OCI-LY7 (cell line): ENCODE measurements around the gene OSCP1. TPM values are rescaled to one million over a fixed set of nuclear protein-coding genes. Genes with fewer than 3 reads are reported as not detected.
A peak's percentile ranks its signal among the peaks of the same experiment; 100 is the strongest.

Source experiments
- BruUV-seq: library from RNA; stranded (reverse); fragments of 400-500 nt; replicated peaks from 2 replicates; lab custom pipeline; 2021; lab: Mats Ljungman, UMichigan
- CTCF ChIA-PET: fragments of 300-600 bp; sonication (Branson Sonifier 250); formaldehyde crosslinking; loops from one replicate; lab custom pipeline; 2022; ENCODE audit warnings: antibody characterized with exemption; ENCODE audit not compliant: unreplicated experiment; lab: Charles Lee
- POLR2A ChIA-PET: fragments of 300-600 bp; sonication (Branson Sonifier 250); formaldehyde crosslinking; loops from one replicate; lab custom pipeline; 2022; ENCODE audit warnings: antibody characterized with exemption; lab: Charles Lee
- DNase-seq: peaks from one replicate; pipeline ENCODE4 v3.0.0-alpha.2; 2015; ENCODE audit warnings: low spot score
- H2AFZ ChIP-seq: fragments of 200-600 bp; sonication (generic), shearing (Covaris generic); 2 replicates; pipeline ENCODE4 v1.6.1; 2014; ENCODE audit warnings: mild to moderate bottlenecking, antibody characterized with exemption, low read length, moderate library complexity
- H3K27ac ChIP-seq: fragments of 200-600 bp; sonication (generic); 2 replicates; pipeline ENCODE4 v1.5.1; 2014; ENCODE audit warnings: mixed run types, low read depth, mild to moderate bottlenecking, moderate library complexity, low read length, inconsistent platforms; ENCODE audit not compliant: poor library complexity, severe bottlenecking
- H3K36me3 ChIP-seq: fragments of 200-600 bp; sonication (generic); 2 replicates; pipeline ENCODE4 v1.6.1; 2014; ENCODE audit warnings: mild to moderate bottlenecking, antibody characterized with exemption, low read length, moderate library complexity, mixed read lengths; ENCODE audit not compliant: insufficient read depth
- H3K4me1 ChIP-seq: fragments of 200-600 bp; sonication (generic); 2 replicates; pipeline ENCODE4 v1.5.1; 2014; ENCODE audit warnings: mild to moderate bottlenecking, low read length; ENCODE audit not compliant: insufficient read depth, poor library complexity, severe bottlenecking
- H3K4me2 ChIP-seq: fragments of 200-600 bp; sonication (generic); 2 replicates; pipeline ENCODE4 v1.6.1; 2014; ENCODE audit warnings: mild to moderate bottlenecking, low read length
- H3K4me3 ChIP-seq: fragments of 200-600 bp; sonication (generic); 2 replicates; pipeline ENCODE4 v1.5.1; 2014; ENCODE audit warnings: mild to moderate bottlenecking, low read depth, low read length; ENCODE audit not compliant: poor library complexity, severe bottlenecking
- H3K79me2 ChIP-seq: fragments of 200-600 bp; sonication (generic); 2 replicates; pipeline ENCODE4 v1.6.1; 2016; ENCODE audit warnings: low read depth, mild to moderate bottlenecking, low read length, moderate library complexity, mixed read lengths; ENCODE audit not compliant: insufficient read depth
- H3K9me2 ChIP-seq: fragments of 200-600 bp; sonication (generic); 2 replicates; pipeline ENCODE4 v1.6.1; 2016; ENCODE audit warnings: mild to moderate bottlenecking, low read length, mixed read lengths; ENCODE audit not compliant: insufficient read depth
- H3K9me3 ChIP-seq: fragments of 200-600 bp; sonication (generic); 2 replicates; pipeline ENCODE4 v1.6.1; 2014; ENCODE audit warnings: mild to moderate bottlenecking, mixed run types, low read length, mixed read lengths
- H4K20me1 ChIP-seq: fragments of 200-600 bp; sonication (generic); 2 replicates; pipeline ENCODE4 v1.6.1; 2014; ENCODE audit warnings: mild to moderate bottlenecking, antibody characterized with exemption, low read length, moderate library complexity, mixed read lengths; ENCODE audit not compliant: insufficient read depth
- EZH2phosphoT487 ChIP-seq: fragments of 200-600 bp; sonication (generic); IDR thresholded peaks from 2 replicates; pipeline ENCODE4 v1.6.1; 2018; ENCODE audit warnings: low read depth, borderline replicate concordance, mild to moderate bottlenecking, mixed run types, antibody characterized with exemption, low read length, moderate library complexity, mixed read lengths
- intact Hi-C: fragments of 100-400 bp; cut with micrococcal nuclease; formaldehyde crosslinking; loops from one replicate; pipeline ENCODE4 v1.10.0; 2022; ENCODE audit not compliant: unreplicated experiment
- total RNA-seq, 2 experiments: library from RNA; depleted of rRNA in 1 of 2; stranded (reverse); fragments of >200 nt in 1 of 2; shearing (Covaris generic) in 1 of 2; gene quantifications; 2 replicates each; pipeline ENCODE4 v1.2.3, GENCODE V29; 2014 to 2022
- TF ChIP-seq, protein P1 (sequence below): fragments of 200-600 bp; sonication (generic); conservative IDR thresholded peaks from 2 replicates; pipeline ENCODE4 v1.5.1; 2014; ENCODE audit warnings: mild to moderate bottlenecking, antibody characterized with exemption, low read length, moderate library complexity, mixed read lengths

Gene OSCP1
- total RNA-seq, 2 experiments from 2014 or later = 0.82 to 3.5 TPM

DNA sequence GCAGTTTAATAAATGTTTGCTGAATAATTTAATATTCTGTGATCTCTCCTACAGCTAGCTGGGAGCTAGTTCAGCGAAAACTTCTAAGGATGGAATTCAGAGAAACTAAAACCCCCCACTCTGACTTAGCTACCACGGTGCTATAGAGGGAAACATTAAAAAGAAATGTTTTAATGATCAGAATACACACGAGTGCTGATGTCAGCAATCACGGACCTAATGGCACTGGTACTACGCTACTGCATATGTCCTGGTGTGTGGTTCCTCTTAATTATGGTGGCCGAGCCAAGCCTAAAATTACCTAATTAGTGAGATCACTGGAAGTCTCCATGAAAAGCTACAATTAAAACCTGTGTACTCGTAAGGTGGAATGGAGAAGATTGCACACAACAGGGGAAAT lies 28.6 kb downstream of the OSCP1 start:
- H3K9me3 ChIP-seq = no peaks in the 10 kb centered on the region
- H3K36me3 ChIP-seq = no peaks in the 10 kb centered on the region
- H3K79me2 ChIP-seq = no peaks in the 10 kb centered on the region
- no peak for TF ChIP-seq EZH2phosphoT487
- TF ChIP-seq, protein P1, sequence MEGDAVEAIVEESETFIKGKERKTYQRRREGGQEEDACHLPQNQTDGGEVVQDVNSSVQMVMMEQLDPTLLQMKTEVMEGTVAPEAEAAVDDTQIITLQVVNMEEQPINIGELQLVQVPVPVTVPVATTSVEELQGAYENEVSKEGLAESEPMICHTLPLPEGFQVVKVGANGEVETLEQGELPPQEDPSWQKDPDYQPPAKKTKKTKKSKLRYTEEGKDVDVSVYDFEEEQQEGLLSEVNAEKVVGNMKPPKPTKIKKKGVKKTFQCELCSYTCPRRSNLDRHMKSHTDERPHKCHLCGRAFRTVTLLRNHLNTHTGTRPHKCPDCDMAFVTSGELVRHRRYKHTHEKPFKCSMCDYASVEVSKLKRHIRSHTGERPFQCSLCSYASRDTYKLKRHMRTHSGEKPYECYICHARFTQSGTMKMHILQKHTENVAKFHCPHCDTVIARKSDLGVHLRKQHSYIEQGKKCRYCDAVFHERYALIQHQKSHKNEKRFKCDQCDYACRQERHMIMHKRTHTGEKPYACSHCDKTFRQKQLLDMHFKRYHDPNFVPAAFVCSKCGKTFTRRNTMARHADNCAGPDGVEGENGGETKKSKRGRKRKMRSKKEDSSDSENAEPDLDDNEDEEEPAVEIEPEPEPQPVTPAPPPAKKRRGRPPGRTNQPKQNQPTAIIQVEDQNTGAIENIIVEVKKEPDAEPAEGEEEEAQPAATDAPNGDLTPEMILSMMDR = no peak
- no TSS peak for BruUV-seq
- H3K4me1 ChIP-seq = peaks cover 11% of the 10 kb centered on the region
- ChIA-PET POLR2A (interaction anchor here (0.6 to 1.5 kb wide), 2 partner anchors 24 to 34 kb away, joined by 3 to 4 read pairs; partner anchors contain the start of gene LSM10), CTCF (interaction anchor here (1.1 kb wide), 1 partner anchor 79 kb away, joined by 4 read pairs; no protein-coding TSS in a partner anchor)
- H3K4me3 ChIP-seq = no peak overlapping the region
- H2AFZ ChIP-seq = no peak overlapping the region
- intact Hi-C loops = loop anchor here (1.0 to 5.0 kb wide), 4 partner anchors 35 to 324 kb away; partner anchors contain the start of gene TRAPPC3
- no peak for DNase-seq
- no peaks in the 10 kb centered on the region for H4K20me1 ChIP-seq
- H3K27ac ChIP-seq = no peak overlapping the region
- no peak overlapping the region for H3K4me2 ChIP-seq
- no peaks in the 10 kb centered on the region for H3K9me2 ChIP-seq

DNA sequence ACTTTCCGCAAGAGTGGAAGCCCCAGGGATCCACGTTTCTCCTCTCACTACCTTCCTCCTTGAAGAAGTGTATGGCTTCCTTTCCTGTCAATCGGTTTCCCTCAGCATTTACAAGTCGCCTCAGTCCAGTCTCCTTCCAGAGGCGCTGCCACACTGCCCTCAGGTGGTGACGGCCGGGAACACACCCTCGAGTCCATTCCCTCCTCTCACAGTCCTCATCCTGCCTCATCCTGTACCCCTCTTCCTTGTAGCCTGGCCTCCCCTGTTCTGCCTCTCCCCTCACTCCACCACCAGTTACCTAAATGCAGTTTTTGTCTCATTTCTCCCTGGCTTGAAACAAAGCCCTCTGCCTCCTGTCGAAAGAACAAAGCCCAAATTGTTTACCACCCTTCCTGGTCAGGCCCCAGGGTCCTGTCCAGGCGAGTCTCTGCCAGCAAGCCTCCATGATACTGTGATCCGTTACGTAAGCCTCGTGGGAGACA lies 29.4 kb downstream of the OSCP1 start:
- Histone ChIP-seq H3K79me2 (no peaks in the 10 kb centered on the region), H2AFZ (peak overlapping the region; percentile 88), H3K27ac (peak overlapping the region; percentile 22), H3K4me3 (no peak overlapping the region), H3K4me2 (peak overlapping the region; percentile 42), H3K9me3 (no peaks in the 10 kb centered on the region), H4K20me1 (no peaks in the 10 kb centered on the region), H3K4me1 (peaks cover 11% of the 10 kb centered on the region), H3K9me2 (no peaks in the 10 kb centered on the region), H3K36me3 (no peaks in the 10 kb centered on the region)
- no TSS peak for BruUV-seq
- intact Hi-C loops = loop anchor here (1.0 to 5.0 kb wide), 5 partner anchors 34 to 324 kb away; partner anchors contain the start of gene TRAPPC3
- DNase-seq = peak; percentile 89
- ChIA-PET CTCF (interaction anchor here (1.4 kb wide), 1 partner anchor 23 kb away, joined by 5 read pairs; the partner anchor contains the start of gene LSM10), POLR2A (no interaction called here)
- TF ChIP-seq, protein P1 = peak; percentile 98
- TF ChIP-seq EZH2phosphoT487 = no peak

DNA sequence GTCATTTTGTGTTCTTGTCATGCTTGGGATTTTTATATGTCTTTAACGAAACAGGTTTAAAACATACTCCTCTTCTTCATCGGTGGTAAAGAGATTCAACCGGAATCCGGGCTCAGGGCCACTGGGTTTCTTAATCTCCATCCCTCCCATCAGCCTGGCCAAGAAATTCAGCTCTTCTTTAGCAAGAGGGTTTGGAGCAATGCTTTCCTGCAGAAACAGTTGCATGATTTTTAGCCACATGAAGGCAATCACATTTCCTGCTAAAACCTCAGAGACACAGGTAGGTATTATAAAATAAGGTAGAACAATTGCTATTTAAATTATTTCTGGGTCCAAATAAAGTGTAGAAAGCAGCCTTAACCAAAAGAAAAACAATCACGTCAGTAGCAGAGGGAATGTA lies 29.8 kb downstream of the OSCP1 start:
- peak overlapping the region; percentile 42 for H3K4me2 ChIP-seq
- ChIA-PET POLR2A (interaction anchor here (1.2 to 1.5 kb wide), 3 partner anchors 34 to 70 kb away, joined by 4 to 7 read pairs (median 7); no protein-coding TSS in a partner anchor), CTCF (interaction anchor here (0.7 to 1.4 kb wide), 2 partner anchors 23 to 79 kb away, joined by 3 to 5 read pairs; partner anchors contain the start of gene LSM10)
- H3K4me3 ChIP-seq = no peak overlapping the region
- H3K79me2 ChIP-seq = no peaks in the 10 kb centered on the region
- H3K4me1 ChIP-seq = peaks cover 11% of the 10 kb centered on the region
- H4K20me1 ChIP-seq = no peaks in the 10 kb centered on the region
- no peaks in the 10 kb centered on the region for H3K9me2 ChIP-seq
- H3K36me3 ChIP-seq = no peaks in the 10 kb centered on the region
- no TSS peak for BruUV-seq
- intact Hi-C loops = loop anchor here (1.0 to 5.0 kb wide), 4 partner anchors 34 to 323 kb away; partner anchors contain the start of gene TRAPPC3
- H3K9me3 ChIP-seq = no peaks in the 10 kb centered on the region
- H2AFZ ChIP-seq = peak overlapping the region; percentile 88
- no peak for DNase-seq
- TF ChIP-seq EZH2phosphoT487 = no peak
- TF ChIP-seq, protein P1 = no peak
- H3K27ac ChIP-seq = peak overlapping the region; percentile 22
